ENCODE measurements around the gene GRIK4.

GRCh38 chr11:120828847-120829246, 317.3 kb downstream of the GRIK4 start:
- TF ChIP-seq EZH2 (IDR thresholded peaks at IDR 0.05; ENCODE audit: borderline replicate concordance, low read length) = no peak
- TF ChIP-seq, protein P1, sequence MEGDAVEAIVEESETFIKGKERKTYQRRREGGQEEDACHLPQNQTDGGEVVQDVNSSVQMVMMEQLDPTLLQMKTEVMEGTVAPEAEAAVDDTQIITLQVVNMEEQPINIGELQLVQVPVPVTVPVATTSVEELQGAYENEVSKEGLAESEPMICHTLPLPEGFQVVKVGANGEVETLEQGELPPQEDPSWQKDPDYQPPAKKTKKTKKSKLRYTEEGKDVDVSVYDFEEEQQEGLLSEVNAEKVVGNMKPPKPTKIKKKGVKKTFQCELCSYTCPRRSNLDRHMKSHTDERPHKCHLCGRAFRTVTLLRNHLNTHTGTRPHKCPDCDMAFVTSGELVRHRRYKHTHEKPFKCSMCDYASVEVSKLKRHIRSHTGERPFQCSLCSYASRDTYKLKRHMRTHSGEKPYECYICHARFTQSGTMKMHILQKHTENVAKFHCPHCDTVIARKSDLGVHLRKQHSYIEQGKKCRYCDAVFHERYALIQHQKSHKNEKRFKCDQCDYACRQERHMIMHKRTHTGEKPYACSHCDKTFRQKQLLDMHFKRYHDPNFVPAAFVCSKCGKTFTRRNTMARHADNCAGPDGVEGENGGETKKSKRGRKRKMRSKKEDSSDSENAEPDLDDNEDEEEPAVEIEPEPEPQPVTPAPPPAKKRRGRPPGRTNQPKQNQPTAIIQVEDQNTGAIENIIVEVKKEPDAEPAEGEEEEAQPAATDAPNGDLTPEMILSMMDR (IDR thresholded peaks at IDR 0.05; ENCODE audit: low read length) = no peak

Measured in OCI-LY1 (cell line).